Measurements from ENCODE around the gene NDUFS6.
A peak's percentile ranks its signal among the peaks of the same experiment; 100 is the strongest.

NDUFS6 gene

DNA sequence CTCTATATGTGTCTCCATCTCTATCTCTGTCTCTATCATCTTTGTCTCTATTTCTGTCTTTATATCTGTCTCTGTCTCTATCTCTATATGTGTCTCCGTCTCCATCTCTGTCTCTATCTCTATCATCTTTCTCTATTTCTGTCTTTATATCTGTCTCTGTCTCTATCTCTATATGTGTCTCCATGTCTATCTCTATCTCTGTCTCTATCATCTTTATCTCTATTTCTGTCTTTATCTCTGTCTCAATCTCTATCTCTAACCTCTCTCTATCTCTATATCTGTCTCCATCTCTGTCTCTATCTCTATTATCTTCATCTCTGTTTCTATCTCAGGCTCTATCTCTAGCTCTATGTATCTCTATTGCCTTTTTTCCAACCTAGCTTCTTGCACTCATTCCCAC is 44.5 kb downstream of the NDUFS6 start:
- DNase-seq (ENCODE audit: insufficient read length, low spot score): no peak
- no peak for FAIRE-seq

DNA sequence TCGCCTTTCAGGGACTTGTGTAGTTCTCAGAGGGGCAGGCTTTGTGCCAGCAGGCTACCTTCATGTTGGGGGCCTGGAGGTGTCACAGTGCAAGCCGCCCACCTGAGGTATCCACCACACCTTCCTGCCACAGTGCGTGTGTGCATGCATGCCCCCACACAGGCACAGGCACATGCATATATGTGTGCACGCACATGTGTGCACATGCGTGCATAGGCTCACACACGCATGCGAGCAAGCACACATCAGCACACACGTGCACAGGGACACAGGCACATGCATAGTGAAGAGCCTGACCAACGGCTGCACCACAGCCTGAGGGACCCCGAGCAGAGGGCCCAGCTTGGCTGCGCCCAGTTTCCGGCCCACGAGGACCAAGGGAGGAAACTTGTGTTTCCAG is 45.4 kb downstream of the NDUFS6 start:
- no peak for FAIRE-seq
- no peak for DNase-seq (ENCODE audit: insufficient read length, low spot score)

DNA sequence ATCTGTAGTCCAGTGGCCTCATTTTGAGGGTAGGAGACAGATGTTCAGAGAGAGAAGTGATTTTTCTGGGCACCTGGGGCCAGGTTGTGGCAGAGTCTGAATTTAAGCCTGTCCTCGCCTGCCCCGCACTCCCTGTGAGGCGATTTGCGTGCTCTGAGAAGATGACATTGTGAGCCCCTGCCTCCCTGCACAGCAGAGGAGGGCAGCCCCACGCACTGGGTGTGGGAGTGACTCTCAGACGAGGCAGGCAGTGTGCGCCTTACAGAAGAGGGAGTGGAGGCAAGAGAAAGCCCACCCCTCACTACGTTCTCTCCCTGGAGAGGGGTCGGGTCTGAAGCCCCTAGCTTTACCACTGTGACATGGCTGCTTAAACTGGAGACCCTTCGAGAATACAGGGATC is 45.8 kb downstream of the NDUFS6 start:
- FAIRE-seq (no peak), DNase-seq (ENCODE audit: insufficient read length, low spot score) (no peak)

DNA sequence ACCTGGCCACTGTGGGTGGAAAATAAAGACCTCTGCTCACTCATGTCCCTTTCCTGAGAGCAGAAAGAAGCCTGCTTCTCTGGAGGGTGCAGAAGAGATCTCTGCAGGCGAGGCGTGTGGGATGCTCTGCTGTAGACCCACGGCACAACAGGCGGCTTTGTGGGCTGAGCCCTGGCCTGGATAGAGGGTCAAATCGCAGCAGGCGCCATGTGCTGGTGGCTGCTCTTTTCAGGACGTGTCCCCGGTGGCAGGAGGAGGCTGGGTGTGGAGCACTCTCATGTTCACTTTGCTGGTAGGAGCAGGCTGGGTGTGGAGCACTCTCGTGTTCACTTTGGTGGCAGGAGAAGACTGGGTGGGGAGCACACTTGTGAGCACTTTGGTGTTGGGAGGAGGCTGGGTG is 46.4 kb downstream of the NDUFS6 start:
- no peak for FAIRE-seq
- DNase-seq (ENCODE audit: insufficient read length, low spot score): no peak

DNA sequence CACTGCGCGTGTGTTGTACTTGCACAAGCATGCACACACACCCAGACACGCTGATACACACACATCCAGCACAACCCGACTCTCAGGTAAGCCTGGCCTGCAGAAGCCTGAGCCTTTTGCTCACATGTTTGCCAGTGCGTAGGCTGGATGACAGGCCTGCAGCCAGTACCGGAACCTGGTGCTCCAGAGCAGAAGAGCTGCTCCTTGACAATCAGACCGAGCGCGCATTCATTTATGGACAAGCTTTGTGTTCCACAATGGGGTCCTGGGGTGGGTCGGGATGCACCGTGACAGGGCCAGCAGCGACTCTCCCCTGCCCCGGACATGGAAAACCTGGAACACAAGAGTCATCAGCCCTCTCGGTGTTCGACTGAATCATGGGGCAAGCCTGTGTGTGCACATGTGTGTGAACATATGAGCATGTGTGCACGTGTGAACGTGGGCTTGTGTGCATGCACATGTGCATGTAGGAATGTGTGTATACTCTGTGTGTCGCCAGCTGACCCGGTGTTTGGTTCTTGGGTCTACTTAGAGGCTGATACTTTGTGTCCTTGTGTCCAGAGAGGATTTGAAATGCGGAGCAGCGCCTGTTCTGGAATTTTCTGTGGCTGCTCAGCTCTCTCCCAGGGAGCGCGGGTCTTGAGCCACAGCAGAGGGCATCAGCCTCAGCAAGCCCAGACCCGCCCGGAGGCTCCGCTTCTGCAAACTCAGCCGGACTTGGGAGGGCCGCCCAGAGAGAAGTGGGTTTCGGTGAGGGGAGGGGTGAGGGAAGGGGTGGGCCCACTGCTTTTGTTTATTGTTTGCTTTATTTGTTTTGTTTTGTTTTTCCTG is 49.3 kb downstream of the NDUFS6 start:
- FAIRE-seq (peak; percentile 9), DNase-seq (ENCODE audit: insufficient read length, low spot score) (no peak)

DNA sequence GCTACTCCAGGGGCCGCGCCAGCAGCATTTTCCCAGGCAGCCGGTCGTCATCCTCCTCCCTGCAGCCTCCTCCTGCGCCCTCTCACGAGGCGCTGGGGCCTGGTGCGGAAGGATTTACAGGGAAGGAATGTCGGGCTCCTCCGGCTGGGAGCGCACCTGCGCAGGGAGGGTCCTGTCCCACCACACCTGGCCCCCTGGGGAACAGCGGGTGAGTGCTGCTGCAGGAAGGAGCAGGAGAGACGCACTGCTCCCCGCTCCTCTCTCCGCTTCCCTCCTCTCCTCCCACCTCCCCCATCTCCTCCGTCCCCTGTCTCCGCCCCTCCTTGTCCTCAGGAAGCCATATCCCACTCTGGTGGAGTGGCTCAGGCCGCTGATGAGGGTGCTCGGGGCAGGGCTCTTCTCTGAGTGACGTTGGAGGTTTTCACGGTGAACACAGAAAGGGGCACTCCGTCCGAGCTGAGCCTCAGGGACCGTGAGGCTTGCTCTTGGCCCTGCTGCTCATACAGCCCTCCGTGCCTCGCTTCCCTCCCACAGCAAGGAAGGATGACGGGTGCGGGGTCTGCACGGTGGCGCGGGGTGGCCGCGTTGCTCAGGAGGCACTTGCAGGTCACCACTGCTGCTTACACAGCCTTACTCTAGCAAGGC is 50.2 kb downstream of the NDUFS6 start:
- DNase-seq (ENCODE audit: insufficient read length, low spot score) (no peak), FAIRE-seq (no peak)

DNA sequence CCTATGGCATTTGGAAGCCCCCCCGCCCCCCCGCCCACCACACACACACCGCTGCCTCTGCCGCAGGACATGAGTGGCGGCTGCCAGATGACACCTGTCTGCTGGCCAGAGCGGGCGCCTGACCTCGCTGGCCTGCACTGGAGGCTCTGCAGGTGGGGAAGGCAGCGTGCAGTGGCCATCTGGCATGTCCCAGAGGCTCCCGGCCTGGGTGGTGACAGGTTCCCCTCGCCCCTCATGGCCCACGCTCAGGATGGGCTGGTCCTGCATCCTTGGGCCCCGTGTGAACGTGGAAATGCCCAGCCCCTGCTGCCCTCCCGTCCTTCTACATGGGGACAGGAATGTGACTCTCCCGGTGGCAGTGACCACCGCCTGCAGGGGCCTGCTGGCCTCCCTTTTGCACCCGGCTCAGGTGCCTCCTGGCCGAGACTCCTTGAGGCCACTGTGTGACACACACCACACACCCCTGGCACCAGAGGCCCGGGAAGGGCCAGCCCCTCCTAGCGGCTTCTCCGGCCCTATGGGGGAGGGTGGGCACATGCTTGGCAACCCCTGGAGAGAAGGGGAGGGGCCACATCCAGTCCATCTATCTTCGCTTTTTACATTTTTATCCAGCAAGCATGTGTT is 51.2 kb downstream of the NDUFS6 start:
- DNase-seq (ENCODE audit: insufficient read length, low spot score): no peak
- no peak for FAIRE-seq

DNA sequence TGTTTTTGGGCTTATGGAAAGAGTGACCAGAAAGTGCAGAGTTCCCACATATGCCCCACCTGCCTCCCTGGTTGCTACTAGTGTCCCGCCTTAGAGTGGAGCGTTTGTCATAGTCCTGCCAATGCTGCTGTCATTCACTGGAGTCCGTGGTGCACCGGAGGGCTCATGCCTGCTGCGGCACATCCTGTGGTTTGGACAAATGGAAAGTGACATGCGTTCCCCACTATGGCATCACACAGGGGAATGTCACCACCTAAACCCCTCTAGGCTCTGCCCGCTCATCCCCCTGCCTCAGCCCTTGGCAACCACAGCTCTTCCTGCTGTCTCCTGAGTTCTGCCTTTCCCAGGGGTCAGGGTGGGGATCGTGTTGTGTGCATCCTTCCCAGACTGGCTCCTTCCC is 52.3 kb downstream of the NDUFS6 start:
- no peak for DNase-seq (ENCODE audit: insufficient read length, low spot score)
- no peak for FAIRE-seq

DNA sequence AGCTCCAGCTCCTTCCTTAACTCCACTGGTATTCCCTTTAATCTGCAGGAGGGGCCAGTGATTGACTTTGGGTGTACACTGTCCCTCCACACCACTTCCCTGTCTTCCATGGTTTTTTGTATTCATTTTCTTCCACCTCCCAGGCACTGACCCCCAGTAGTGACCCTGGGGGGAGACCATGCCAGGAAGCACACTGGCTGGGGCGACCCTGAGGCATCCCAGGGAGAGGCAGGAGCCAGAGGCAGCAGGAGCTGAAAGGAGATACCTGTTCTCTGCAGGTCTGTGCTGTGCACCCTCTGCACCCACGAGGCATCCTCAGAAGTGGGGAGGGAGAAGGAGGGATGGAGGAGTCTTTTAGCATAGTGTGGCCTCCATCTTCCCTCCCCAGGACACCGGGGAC is 53.9 kb downstream of the NDUFS6 start:
- no peak for DNase-seq (ENCODE audit: insufficient read length, low spot score)
- FAIRE-seq: no peak

DNA sequence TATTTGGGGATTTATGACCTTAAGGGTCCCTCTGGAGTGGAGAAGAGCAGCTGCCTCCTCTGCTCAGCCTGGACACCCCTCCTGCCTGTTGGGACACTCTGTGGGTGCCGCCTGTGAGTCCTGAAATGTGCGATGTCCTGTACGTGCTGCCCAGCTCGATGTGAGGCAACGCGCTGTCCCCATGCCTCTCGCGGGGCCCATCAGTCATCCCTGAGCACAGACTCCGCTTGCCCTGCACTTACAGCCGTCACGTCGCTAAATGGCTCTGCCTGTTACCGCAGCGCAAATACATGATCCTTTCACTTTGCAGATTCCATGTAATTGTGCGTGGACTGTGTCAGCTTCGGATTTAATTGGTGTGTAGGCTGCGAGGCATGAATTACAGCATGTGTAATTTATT is 54.4 kb downstream of the NDUFS6 start:
- DNase-seq (ENCODE audit: insufficient read length, low spot score) (no peak), FAIRE-seq (no peak)

DNA sequence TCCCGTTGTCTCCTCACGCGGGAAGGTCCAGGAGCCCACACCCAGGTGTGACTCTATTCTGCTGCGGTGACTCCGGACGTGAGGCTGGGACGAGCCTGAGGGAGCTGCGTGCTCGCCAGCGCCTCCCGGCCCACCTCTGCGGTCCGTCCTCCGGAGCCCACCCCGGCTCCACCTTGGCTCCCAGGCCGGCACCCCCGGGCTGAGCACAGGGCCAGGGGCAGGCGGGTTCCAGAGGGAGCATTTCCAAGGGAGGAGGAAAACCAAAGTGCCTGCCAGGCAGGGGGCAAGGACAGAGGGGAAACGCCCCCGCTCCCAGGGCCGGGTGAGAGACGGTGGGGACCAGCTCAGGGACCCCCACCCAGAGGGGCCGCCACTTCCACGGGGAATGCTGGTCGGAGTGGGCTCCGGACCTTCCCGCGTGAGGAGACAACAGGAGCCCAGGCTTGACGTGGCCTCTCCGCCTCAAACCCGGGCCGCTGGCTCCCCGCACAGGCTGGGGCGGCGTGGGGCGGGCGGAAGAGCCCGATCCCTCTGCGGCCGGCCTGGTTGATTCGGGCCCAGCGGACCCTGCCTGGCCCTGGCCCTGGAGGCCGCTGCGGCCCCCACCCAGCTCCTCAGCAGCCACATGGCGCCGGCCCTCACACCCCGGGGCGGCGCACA is 55.5 kb downstream of the NDUFS6 start:
- FAIRE-seq: no peak
- DNase-seq (ENCODE audit: insufficient read length, low spot score): no peak

DNA sequence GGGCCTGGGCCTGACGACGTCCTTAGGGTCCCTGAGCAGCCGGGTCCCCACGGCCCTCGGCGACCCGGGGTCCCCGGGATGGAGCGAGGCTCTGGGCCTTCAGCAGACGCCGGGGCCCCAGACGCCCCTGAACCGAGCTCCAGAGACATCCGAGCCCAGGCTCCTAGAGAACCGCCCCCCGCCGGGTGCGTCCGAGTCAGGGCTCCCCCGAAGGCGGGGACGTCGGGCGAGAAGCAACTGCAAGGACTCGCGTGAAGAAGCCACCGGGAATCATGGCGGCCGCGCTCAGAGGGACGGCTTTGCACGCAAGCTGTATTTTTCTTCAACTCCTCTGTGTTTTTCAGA is 56.0 kb downstream of the NDUFS6 start:
- FAIRE-seq (no peak), DNase-seq (ENCODE audit: insufficient read length, low spot score) (no peak)

DNA sequence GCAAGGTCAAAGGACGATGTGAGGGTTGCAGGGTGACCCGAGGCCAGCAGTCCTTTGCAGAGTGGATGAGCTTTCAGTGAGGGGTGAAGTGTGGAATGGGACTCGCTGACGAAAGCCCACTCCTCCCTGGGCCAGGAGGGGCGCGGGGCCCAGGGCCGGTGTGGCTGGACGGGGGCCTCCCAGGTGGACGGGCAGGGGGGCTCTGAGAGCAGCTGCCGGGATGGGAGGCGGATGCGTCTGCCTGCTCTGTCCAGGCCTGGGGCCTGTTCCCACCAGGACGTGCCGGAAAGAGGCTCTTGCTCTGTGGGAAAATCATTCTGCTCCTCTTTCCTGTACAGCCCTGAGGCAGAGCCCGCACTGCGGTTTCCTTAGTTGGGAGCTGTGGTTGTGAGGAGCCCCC is 57.2 kb downstream of the NDUFS6 start:
- DNase-seq (ENCODE audit: insufficient read length, low spot score) (no peak), FAIRE-seq (no peak)

DNA sequence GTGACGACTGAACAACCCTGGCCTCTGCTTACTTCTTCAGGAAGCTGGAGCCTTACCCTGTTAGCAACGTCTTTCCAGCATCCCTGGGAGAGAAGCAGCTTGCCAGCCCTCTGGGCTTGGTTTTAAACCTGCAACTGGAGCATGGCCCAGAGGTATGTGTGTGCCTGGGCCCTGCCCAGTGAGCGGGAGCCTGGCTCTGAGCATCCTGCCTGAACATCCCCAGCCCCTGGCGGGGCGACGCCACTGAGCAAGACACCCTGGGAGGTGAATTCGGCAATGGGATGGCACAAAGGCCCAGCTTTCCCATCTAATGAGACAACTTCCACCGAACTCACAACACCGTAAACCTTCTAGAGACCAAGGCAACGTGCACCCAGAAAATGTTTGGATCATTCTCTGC is 57.9 kb downstream of the NDUFS6 start:
- DNase-seq (ENCODE audit: insufficient read length, low spot score) (no peak), FAIRE-seq (no peak)

DNA sequence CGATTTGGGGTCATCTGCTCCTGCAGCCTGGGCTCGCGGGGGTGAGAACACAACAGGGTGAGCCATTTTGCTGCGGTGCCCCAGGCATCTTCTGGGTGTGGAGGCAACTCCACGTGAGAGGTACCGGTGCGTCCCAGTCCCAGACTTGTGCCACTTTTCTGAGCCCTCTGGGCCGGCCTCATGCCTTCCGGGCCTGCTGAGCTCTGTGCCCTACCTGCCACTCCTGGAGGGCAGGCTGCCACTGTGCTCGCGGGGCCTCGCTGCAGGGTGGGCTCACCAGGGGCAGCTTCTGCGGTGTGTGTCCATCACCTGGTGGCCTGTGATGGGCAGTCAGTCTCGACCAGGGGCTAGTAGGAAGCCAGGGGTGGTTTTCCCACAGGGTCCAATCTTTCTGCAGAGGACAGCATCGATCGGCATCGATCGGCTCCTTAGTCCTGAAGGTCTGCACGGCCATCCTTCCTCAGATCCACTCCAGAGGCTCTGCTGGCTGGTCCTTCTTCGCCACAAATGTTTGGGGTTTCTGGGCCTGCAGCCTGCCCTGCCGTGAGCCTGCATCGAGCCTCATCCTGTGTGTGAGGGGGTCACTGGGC is 58.9 kb downstream of the NDUFS6 start:
- no peak for DNase-seq (ENCODE audit: insufficient read length, low spot score)
- FAIRE-seq: no peak

DNA sequence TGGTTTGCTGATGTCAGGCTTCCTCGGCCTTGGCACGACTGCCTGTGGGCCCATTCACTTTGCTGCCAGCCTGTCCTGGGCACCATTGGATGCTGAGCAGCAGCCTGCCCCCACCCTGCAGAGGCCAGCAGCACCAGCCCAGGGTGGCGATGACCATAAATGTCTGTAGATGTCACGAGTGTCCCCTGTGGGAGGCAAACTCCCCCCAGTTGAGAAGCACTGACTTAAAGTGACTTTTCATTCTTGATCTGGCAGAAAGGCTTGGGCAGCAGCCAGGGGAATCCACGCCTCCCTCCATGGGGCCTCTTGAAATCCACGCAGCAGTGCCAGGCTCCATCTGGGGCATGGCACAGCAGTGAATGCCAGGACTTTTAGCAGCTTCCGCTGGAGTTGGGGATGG is 59.7 kb downstream of the NDUFS6 start:
- DNase-seq (ENCODE audit: insufficient read length, low spot score): no peak
- no peak for FAIRE-seq

DNA sequence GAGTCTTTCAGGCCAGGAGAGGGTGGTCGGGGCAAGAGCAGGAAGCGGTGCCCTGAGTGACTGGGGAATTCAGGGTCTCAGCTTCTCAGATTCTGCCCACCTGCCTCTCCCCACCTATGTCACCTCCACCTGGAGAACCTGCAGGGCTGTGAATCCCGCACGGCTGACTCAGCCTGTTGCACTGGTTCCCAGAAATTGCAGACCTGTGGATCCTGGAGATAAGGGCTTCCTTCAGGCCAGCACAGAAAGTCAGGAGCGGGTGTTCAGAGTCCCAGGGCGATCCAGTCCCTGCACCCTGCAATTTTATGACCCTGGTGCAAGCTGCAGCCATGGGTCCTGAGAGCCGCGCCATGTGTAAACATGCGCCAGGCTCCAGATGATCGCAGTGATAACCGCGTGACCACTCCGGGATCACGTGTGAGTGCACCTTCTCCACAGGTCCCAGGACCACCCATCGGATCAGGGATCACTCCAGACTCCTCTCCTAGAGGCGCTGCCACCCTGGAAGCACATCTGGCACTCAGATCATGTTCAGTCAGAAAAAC is 63.8 kb downstream of the NDUFS6 start:
- DNase-seq (ENCODE audit: insufficient read length, low spot score) (no peak), FAIRE-seq (no peak)

DNA sequence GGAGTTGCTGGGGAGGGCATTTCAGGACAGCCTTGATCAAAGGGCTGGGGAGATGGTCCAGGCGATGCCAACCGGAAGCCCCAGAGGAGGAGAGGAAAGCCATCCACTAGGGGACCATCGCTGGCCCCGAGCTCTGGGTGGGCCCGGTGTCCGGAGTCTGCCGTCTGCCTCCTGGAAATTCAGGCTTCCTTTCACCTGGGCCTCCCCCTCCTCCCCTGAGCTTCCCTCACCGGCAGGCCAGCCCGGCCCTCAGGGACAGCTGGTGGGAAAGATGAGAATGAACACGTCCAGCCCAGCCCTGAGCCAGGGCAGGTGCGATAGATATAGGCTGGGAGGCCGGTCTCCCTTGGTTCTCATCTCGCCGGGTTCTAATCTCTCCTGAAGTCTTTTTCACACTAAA is 64.3 kb downstream of the NDUFS6 start:
- DNase-seq (ENCODE audit: insufficient read length, low spot score) (no peak), FAIRE-seq (no peak)
